ENCODE measurements around the gene SRSF1.

SRSF1 gene

GRCh38 chr17:58040386-58040785 is 33.3 kb upstream of the SRSF1 start:
- no peak overlapping the region for H3K4me3 Mint-ChIP-seq
- no peaks in the 10 kb centered on the region for H3K9me3 Mint-ChIP-seq
- H3K4me1 Mint-ChIP-seq (ENCODE audit: low read depth), result no peaks in the 10 kb centered on the region
- H3K27ac Mint-ChIP-seq, result no peak overlapping the region
- H3K27me3 Mint-ChIP-seq, result peaks cover 43% of the 10 kb centered on the region
- no peaks in the 10 kb centered on the region for H3K36me3 Mint-ChIP-seq (ENCODE audit: low read depth)

GRCh38 chr17:58039975-58040374 is 32.9 kb upstream of the SRSF1 start:
- Mint-ChIP-seq H3K4me1 (ENCODE audit: low read depth) (no peaks in the 10 kb centered on the region), H3K27ac (no peak overlapping the region), H3K36me3 (ENCODE audit: low read depth) (no peaks in the 10 kb centered on the region), H3K27me3 (peaks cover 43% of the 10 kb centered on the region), H3K9me3 (no peaks in the 10 kb centered on the region), H3K4me3 (no peak overlapping the region)

DNA sequence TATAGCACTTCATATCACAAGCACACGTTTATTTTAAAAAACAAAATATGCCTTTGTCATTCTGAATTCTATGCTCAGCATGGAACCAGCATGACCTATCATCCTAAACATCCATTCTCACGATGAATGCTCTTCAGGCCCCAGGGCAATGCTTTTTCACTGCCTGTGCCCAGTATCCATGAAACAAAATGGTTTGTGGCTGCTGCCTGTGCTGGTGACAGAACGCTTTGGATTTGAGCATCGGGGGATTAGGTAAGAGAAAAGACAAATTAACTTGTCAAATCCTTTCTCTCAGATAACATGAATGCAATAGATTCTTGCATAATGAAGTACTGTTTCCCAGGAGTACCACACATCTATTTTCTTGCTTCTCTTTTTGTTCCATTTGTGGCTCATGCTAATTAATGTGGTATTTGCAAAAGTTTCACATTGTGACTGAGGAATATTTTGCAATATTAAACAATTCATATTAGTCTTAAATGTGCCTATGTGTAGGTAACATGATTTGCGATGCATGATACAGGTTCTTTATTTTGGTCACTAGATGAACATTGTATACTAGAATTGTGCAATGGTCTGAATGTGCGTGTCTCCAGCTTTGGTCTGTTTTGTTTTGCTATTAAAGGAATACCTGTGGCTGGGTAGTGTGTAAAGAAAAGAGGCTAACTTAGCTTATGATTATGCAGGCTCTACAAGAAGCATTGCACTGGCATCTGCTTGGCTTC is 25.8 kb upstream of the SRSF1 start:
- H3K27ac Mint-ChIP-seq, result no peak overlapping the region
- no peaks in the 10 kb centered on the region for H3K9me3 Mint-ChIP-seq
- H3K36me3 Mint-ChIP-seq (ENCODE audit: low read depth), result no peaks in the 10 kb centered on the region
- peaks cover 21% of the 10 kb centered on the region for H3K27me3 Mint-ChIP-seq
- H3K4me3 Mint-ChIP-seq, result no peak overlapping the region
- H3K4me1 Mint-ChIP-seq (ENCODE audit: low read depth), result no peaks in the 10 kb centered on the region

DNA sequence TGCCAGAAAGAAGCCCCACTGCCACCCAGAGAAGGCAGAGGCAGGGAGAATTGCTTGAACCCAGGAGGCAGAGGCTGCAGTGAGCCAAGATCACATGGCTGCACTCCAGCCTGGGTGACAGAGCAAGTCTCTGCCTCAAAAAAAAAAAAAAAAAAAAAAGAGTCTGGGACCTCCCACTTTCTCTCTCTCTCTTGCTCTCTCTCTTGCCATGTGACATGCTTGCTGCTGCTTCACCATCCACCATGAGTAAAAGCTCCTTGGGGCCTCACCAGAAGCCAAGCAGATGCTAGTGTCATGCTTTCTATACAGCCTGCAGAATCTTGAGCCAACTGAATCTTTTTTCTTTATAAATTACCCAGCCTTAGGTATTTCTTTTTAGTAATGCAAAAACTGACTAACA is 21.5 kb upstream of the SRSF1 start:
- H3K27ac Mint-ChIP-seq, result no peak overlapping the region
- H3K4me1 Mint-ChIP-seq (ENCODE audit: low read depth), result no peaks in the 10 kb centered on the region
- no peak overlapping the region for H3K4me3 Mint-ChIP-seq
- H3K27me3 Mint-ChIP-seq, result peaks cover 38% of the 10 kb centered on the region
- no peaks in the 10 kb centered on the region for H3K9me3 Mint-ChIP-seq
- H3K36me3 Mint-ChIP-seq (ENCODE audit: low read depth), result no peaks in the 10 kb centered on the region

GRCh38 chr17:58020401-58020800 is 13.4 kb upstream of the SRSF1 start:
- Mint-ChIP-seq H3K9me3 (no peaks in the 10 kb centered on the region), H3K4me3 (no peak overlapping the region), H3K27me3 (peaks cover 26% of the 10 kb centered on the region), H3K4me1 (ENCODE audit: low read depth) (no peaks in the 10 kb centered on the region), H3K36me3 (ENCODE audit: low read depth) (no peaks in the 10 kb centered on the region), H3K27ac (no peak overlapping the region)

DNA sequence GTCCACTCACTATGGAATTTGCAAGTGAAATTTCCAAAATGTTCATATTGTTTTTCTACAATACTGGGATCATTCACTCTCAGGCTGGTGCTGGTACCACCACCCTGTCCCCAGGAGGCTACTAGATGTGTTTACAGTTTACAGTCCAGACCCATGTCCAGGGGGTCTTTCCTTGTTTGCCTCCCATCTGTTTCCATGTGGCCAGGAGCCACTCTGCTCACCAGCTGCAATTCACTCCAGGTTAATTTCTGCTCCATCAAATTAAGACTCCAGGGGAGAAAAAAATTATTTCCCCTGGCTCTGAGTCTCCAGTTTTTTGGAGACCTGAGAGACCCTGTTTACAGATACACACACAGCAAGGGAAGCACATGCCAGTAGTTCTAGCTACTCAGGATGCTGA is 12.5 kb upstream of the SRSF1 start:
- no peak overlapping the region for H3K4me3 Mint-ChIP-seq
- H3K36me3 Mint-ChIP-seq (ENCODE audit: low read depth), result no peaks in the 10 kb centered on the region
- peaks cover 19% of the 10 kb centered on the region for H3K27me3 Mint-ChIP-seq
- H3K27ac Mint-ChIP-seq, result no peak overlapping the region
- no peaks in the 10 kb centered on the region for H3K9me3 Mint-ChIP-seq
- no peaks in the 10 kb centered on the region for H3K4me1 Mint-ChIP-seq (ENCODE audit: low read depth)

DNA sequence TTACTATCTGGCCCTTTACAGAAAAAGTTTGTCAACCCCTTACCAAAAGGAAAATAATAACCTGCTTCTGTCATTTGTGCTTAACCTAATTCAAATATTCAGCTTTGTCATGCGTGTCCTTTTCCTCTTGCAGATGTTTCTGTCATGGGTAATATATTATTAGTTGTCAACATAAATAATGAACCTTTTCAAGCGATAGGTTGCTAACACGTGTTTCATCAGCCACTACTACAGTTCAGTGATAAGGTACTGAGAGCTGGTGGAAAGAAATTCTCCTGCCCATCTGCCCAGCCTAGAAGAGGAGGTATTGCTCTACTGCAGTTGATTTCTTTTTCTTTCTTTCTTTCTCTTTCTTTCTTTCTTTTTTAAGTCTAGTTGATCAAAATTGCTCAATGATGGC is 12.0 kb upstream of the SRSF1 start:
- no peaks in the 10 kb centered on the region for H3K4me1 Mint-ChIP-seq (ENCODE audit: low read depth)
- H3K27ac Mint-ChIP-seq, result no peak overlapping the region
- no peak overlapping the region for H3K4me3 Mint-ChIP-seq
- H3K36me3 Mint-ChIP-seq (ENCODE audit: low read depth), result no peaks in the 10 kb centered on the region
- H3K27me3 Mint-ChIP-seq, result peaks cover 19% of the 10 kb centered on the region
- H3K9me3 Mint-ChIP-seq, result no peaks in the 10 kb centered on the region

- Mint-ChIP-seq H3K36me3 (ENCODE audit: low read depth) (peaks cover 47% of the 10 kb centered on the region), H3K27me3 (no peaks in the 10 kb centered on the region), H3K4me3 (no peak overlapping the region), H3K4me1 (ENCODE audit: low read depth) (peaks cover 36% of the 10 kb centered on the region), H3K9me3 (no peaks in the 10 kb centered on the region), H3K27ac (no peak overlapping the region)
These were observed 3.2 kb upstream of the SRSF1 start for GRCh38 chr17:58010067-58010799.

DNA sequence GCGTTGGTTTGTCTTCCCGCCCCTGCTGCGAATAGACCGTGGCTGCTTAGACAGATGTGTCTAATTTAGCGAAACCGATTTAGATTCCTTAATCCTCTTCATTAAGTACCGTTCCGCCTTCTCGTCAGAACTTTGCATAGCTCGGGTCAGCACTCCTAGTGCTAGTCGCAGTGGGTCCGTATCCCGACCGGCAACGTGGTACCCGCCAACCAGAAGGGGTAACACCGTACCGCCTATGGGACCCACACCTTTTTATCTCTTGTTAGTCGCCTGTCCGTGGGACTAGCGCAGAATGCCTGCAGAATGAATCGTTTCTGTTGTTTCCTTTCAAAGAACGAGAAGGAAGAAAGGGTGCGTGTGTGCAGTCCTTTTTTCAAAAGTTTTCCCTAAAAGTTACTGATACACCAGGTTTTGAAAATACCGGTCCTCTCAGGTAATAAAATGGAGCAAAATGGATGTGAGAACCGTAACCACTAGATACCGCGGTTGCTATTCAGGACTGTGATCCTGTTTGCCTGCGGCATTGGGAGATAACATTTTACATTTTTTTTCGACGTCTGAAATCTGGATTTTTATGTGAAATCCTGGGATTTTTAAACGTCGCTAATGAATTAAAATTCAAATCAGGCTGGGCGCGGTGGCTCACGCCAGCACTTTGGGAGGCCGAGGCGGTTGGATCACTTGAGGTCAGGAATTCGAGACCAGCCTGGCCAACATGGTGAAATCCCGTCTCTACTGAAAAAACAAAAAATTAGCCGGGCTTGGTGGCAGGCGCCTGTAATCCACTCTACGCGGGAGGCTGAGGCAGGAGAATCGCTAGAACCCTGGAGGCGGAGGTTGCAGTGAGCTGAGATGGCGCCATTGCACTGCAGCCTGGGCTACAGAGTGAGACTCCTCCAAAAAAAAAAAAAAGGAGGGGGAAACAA is 998 bp upstream of the SRSF1 start:
- Mint-ChIP-seq H3K27me3 (no peaks in the 10 kb centered on the region), H3K36me3 (ENCODE audit: low read depth) (peaks cover 69% of the 10 kb centered on the region), H3K4me1 (ENCODE audit: low read depth) (peaks cover 56% of the 10 kb centered on the region), H3K4me3 (peak overlapping the region; percentile 84), H3K9me3 (no peaks in the 10 kb centered on the region), H3K27ac (peak overlapping the region; percentile 100)

GRCh38 chr17:58006560-58006923 is 504 bp downstream of the SRSF1 start:
- peak overlapping the region; percentile 84 for H3K4me3 Mint-ChIP-seq
- peaks cover 84% of the 10 kb centered on the region for H3K36me3 Mint-ChIP-seq (ENCODE audit: low read depth)
- H3K27me3 Mint-ChIP-seq, result no peaks in the 10 kb centered on the region
- H3K27ac Mint-ChIP-seq, result peak overlapping the region; percentile 100
- H3K9me3 Mint-ChIP-seq, result no peaks in the 10 kb centered on the region
- peaks cover 71% of the 10 kb centered on the region for H3K4me1 Mint-ChIP-seq (ENCODE audit: low read depth)

- peaks cover 77% of the 10 kb centered on the region for H3K4me1 Mint-ChIP-seq (ENCODE audit: low read depth)
- H3K27ac Mint-ChIP-seq, result peak overlapping the region; percentile 100
- peak overlapping the region; percentile 84 for H3K4me3 Mint-ChIP-seq
- H3K36me3 Mint-ChIP-seq (ENCODE audit: low read depth), result peaks cover 84% of the 10 kb centered on the region
- no peaks in the 10 kb centered on the region for H3K9me3 Mint-ChIP-seq
- H3K27me3 Mint-ChIP-seq, result no peaks in the 10 kb centered on the region
These were observed 1.1 kb downstream of the SRSF1 start for GRCh38 chr17:58005728-58006559.

DNA sequence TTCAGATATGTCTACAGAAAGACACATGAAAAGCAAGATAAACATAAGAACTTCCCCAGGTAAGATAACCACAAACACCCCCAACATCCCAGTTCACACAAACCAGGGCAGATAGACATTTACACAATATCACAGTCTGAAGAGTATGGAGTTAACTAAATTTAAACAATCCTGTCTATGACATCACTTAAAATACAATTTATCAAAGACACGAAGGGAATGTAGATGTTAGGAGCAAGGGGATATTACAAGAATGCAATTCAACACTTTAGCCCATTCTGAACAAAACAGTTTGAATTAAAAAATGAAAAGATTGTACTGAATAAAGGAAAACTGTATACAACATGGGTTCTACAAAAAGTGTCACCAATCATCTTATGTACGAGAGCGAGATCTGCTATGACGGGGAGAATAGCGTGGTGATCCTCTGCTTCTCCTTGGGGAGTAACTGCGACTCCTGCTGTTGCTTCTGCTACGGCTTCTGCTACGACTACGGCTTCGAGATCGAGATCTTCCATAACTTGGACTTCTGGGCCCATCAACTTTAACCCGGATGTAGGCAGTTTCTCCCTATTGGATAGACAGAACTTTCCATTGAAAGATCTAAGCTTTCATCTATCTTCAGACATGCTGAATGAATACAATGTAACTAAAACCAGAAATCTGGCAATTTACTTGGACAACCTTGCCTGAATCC is 1.9 kb downstream of the SRSF1 start:
- Mint-ChIP-seq H3K9me3 (no peaks in the 10 kb centered on the region), H3K36me3 (ENCODE audit: low read depth) (peaks cover 87% of the 10 kb centered on the region), H3K27me3 (no peaks in the 10 kb centered on the region), H3K27ac (peak overlapping the region; percentile 100), H3K4me3 (peak overlapping the region; percentile 84), H3K4me1 (ENCODE audit: low read depth) (peaks cover 84% of the 10 kb centered on the region)

- peaks cover 93% of the 10 kb centered on the region for H3K4me1 Mint-ChIP-seq (ENCODE audit: low read depth)
- H3K27me3 Mint-ChIP-seq, result no peaks in the 10 kb centered on the region
- H3K9me3 Mint-ChIP-seq, result no peaks in the 10 kb centered on the region
- peaks cover 92% of the 10 kb centered on the region for H3K36me3 Mint-ChIP-seq (ENCODE audit: low read depth)
- H3K27ac Mint-ChIP-seq, result peak overlapping the region; percentile 66
- peak overlapping the region; percentile 84 for H3K4me3 Mint-ChIP-seq
These were observed 3.0 kb downstream of the SRSF1 start for GRCh38 chr17:58004060-58004459.

- Mint-ChIP-seq H3K27ac (peak overlapping the region; percentile 63), H3K4me1 (ENCODE audit: low read depth) (peaks cover 89% of the 10 kb centered on the region), H3K9me3 (no peaks in the 10 kb centered on the region), H3K36me3 (ENCODE audit: low read depth) (peaks cover 96% of the 10 kb centered on the region), H3K27me3 (no peaks in the 10 kb centered on the region), H3K4me3 (peak overlapping the region; percentile 84)
These were observed 4.1 kb downstream of the SRSF1 start for GRCh38 chr17:58002973-58003372.

Measured in stimulated activated naive CD8-positive, alpha-beta T cell treated with anti-CD3 and anti-CD28 coated beads, Interleukin-15, Interleukin-2, amounts not matched to agents 100 ng/mL and 50 ng/mL, for 24 hours (primary cell).